DND-41 (cell line): ENCODE results near the gene PRDM15.

ENCODE experiments used
- ATAC-seq: fragments of 200-7000 bp; cut with Tn5 transposase; 3 replicates; pipeline ENCODE4 v1.9.1; 2021; ENCODE audit warnings: low read depth; ENCODE audit not compliant: insufficient read depth
- DNase-seq: peaks from one replicate; pipeline ENCODE4 v3.0.0-alpha.2; 2020
- H2AFZ ChIP-seq: 2 replicates; pipeline ENCODE4 v1.6.0; 2012; ENCODE audit warnings: low read depth, low read length
- H3K27ac ChIP-seq: 2 replicates; pipeline ENCODE4 v1.5.1; 2012; ENCODE audit warnings: low read length, inconsistent platforms
- H3K27me3 ChIP-seq: fragments of 200-600 bp; sonication (generic); 2 replicates; pipeline ENCODE4 v1.6.0; 2012; ENCODE audit warnings: low read length, mild to moderate bottlenecking, inconsistent platforms; ENCODE audit not compliant: insufficient read depth, poor library complexity
- H3K36me3 ChIP-seq: 2 replicates; pipeline ENCODE4 v1.5.1; 2012; ENCODE audit warnings: low read length, inconsistent platforms; ENCODE audit not compliant: insufficient read depth
- H3K4me1 ChIP-seq: 2 replicates; pipeline ENCODE4 v1.5.1; 2012; ENCODE audit warnings: mild to moderate bottlenecking, low read length; ENCODE audit not compliant: insufficient read depth
- H3K4me2 ChIP-seq: 2 replicates; pipeline ENCODE4 v1.6.0; 2012; ENCODE audit warnings: mild to moderate bottlenecking, moderate library complexity, low read length, inconsistent platforms; ENCODE audit not compliant: insufficient read depth
- H3K4me3 ChIP-seq, 2 experiments: fragments of 200-600 bp in 1 of 2; shearing (Covaris generic) in 1 of 2; 2 replicates each; pipeline ENCODE4 v1.5.1; 2012 to 2016; ENCODE audit warnings: inconsistent platforms in 2 of 2, low read length in 2 of 2, mild to moderate bottlenecking in 2 of 2, low read depth in 1 of 2, moderate library complexity in 1 of 2
- H3K79me2 ChIP-seq: 2 replicates; pipeline ENCODE4 v1.6.0; 2012; ENCODE audit warnings: low read length, inconsistent platforms; ENCODE audit not compliant: insufficient read depth
- H3K9ac ChIP-seq: 2 replicates; pipeline ENCODE4 v1.6.0; 2012; ENCODE audit warnings: low read depth, mild to moderate bottlenecking, inconsistent platforms, low read length, moderate library complexity
- H3K9me3 ChIP-seq: 2 replicates; pipeline ENCODE4 v1.5.1; 2012; ENCODE audit warnings: low read length, moderate library complexity, mild to moderate bottlenecking, inconsistent platforms; ENCODE audit not compliant: insufficient read depth, severe bottlenecking
- H4K20me1 ChIP-seq: 2 replicates; pipeline ENCODE4 v1.6.0; 2012; ENCODE audit warnings: low read length; ENCODE audit not compliant: insufficient read depth
- EZH2 ChIP-seq: IDR thresholded peaks from 3 replicates; pipeline ENCODE4 v1.6.1; 2012; ENCODE audit warnings: borderline replicate concordance, low read depth, mild to moderate bottlenecking, moderate library complexity, low read length, inconsistent platforms; ENCODE audit not compliant: severe bottlenecking
- TF ChIP-seq, protein P1 (sequence below): IDR thresholded peaks from 2 replicates; pipeline ENCODE4 v1.5.1; 2012; ENCODE audit warnings: borderline replicate concordance, low read length, moderate library complexity, mild to moderate bottlenecking; ENCODE audit not compliant: poor library complexity, severe bottlenecking; ENCODE audit errors: extremely low read depth

PRDM15 gene

DNA sequence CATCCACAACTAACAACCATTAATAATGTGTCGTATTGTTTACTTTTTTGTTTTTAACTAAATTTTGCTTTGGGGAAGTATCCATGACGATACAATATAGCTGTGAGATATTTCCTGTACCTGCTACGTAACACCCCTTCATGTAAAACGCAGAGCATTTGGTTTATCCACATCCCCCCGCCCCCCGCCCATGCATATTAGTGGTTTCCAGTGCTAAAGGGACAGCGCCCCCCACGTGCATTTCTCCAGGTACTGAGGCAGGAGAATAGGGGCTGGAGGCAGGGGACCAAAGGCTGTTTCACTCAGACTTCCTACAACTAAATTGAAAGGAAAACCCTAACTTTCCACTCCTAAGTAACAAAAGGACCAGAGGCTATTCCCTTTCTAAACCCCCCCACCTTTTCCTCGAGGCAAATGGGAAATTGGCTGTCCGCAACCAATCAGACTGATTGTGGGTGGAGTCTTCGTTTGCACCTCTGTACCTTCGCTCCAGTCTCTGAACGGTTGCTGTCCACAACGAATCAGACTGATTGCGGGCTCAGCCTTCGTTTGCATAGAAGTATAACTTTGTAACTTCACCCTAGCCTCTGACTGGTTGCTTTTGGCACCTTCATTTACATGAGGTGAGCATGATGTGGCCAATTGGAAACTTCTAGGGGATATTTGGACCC is 100.1 kb downstream of the PRDM15 start:
- Histone ChIP-seq H3K36me3 (no peaks in the 10 kb centered on the region), H3K9me3 (no peaks in the 10 kb centered on the region), H4K20me1 (no peaks in the 10 kb centered on the region), H3K4me1 (peaks cover 97% of the 10 kb centered on the region), H3K79me2 (no peaks in the 10 kb centered on the region), H2AFZ (no peak overlapping the region), H3K9ac (no peak overlapping the region), H3K4me3 (no peak overlapping the region), H3K27ac (peak overlapping the region; percentile 67), H3K27me3 (no peaks in the 10 kb centered on the region), H3K4me2 (no peak overlapping the region)
- no peak for TF ChIP-seq EZH2
- TF ChIP-seq, protein P1, sequence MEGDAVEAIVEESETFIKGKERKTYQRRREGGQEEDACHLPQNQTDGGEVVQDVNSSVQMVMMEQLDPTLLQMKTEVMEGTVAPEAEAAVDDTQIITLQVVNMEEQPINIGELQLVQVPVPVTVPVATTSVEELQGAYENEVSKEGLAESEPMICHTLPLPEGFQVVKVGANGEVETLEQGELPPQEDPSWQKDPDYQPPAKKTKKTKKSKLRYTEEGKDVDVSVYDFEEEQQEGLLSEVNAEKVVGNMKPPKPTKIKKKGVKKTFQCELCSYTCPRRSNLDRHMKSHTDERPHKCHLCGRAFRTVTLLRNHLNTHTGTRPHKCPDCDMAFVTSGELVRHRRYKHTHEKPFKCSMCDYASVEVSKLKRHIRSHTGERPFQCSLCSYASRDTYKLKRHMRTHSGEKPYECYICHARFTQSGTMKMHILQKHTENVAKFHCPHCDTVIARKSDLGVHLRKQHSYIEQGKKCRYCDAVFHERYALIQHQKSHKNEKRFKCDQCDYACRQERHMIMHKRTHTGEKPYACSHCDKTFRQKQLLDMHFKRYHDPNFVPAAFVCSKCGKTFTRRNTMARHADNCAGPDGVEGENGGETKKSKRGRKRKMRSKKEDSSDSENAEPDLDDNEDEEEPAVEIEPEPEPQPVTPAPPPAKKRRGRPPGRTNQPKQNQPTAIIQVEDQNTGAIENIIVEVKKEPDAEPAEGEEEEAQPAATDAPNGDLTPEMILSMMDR = peak; percentile 5
- ATAC-seq = no peak
- no peak for DNase-seq

DNA sequence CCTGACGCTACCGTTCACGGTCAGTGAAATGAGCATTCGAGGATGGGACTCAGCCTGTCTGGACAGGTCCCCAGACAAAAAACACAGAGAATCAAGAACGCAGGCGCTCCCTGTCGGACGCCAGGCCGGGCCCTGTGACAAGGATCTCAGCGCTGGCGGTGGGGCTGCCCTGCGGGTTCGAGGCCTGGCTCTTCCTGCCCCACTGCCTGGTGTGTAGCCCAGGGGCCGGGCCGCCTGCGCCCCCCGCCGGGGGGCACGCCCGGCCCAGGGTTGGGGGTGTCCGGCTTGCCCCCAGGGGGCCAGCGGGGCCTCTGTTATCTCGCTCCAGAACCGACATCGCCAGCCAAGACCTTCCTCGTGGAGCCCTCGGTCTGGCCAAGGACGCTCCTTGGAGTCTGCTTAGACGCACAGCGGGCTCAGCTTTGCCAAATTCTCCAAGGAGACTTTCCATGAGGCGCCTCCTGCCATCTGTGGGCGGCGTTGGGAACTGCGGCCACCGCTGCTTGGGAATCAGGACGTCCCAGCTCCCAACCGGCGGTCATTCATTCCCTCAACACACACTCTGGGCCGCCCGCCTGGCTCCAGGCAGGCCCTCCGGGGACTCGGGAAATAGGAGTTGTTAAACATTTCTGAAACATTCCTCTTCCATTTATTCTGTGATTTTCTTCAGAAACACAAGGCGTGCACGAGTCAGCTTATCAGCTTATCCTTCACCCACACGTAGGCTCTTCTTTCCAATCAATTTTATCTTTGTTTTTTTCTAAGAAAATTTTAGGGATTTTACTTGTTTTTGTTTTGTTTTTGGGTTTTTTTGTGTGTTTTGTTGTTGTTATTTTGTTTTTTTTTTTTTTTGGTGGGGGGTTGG is 101.0 kb downstream of the PRDM15 start:
- Histone ChIP-seq H3K9ac (peak overlapping the region; percentile 31), H3K27ac (peak overlapping the region; percentile 80), H2AFZ (no peak overlapping the region), H3K36me3 (no peaks in the 10 kb centered on the region), H3K9me3 (no peaks in the 10 kb centered on the region), H3K4me2 (no peak overlapping the region), H3K27me3 (no peaks in the 10 kb centered on the region), H3K79me2 (no peaks in the 10 kb centered on the region), H3K4me3 (no peak overlapping the region), H4K20me1 (no peaks in the 10 kb centered on the region), H3K4me1 (peaks cover 97% of the 10 kb centered on the region)
- ATAC-seq (no peak), DNase-seq (peak; percentile 61)
- TF ChIP-seq EZH2 = no peak
- TF ChIP-seq, protein P1 = peak; percentile 80

DNA sequence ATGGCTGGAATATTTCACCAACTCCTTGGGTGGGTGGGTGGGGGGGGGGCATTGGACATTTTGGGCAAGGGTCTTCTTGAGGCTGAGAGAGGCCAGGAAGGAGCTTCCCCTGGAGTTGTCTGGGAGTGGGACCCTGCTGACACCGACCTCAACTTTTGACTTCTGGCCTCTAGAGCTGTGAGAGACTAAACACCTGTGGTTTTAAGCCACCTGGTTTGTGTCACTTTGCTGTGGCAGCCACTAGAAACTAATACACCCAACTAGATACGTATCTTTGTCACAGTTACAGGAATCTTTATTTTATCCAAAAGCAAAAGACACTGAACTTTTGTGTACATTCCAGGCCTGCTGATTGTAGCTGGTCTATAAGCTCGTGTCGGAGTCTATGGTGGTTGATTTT is 102.4 kb downstream of the PRDM15 start:
- Histone ChIP-seq H3K79me2 (0 out of 2 replicates have a peak, but pooled peaks cover 3% of the 10 kb centered on the region), H3K27ac (peak overlapping the region; percentile 80), H4K20me1 (no peaks in the 10 kb centered on the region), H3K27me3 (no peaks in the 10 kb centered on the region), H3K4me1 (peaks cover 99% of the 10 kb centered on the region), H3K4me2 (no peak overlapping the region), H3K9me3 (no peaks in the 10 kb centered on the region), H3K36me3 (no peaks in the 10 kb centered on the region), H2AFZ (no peak overlapping the region), H3K4me3 (no peak overlapping the region), H3K9ac (peak overlapping the region; percentile 31)
- DNase-seq (no peak), ATAC-seq (peak; percentile 18; the same call in 1 of the 3 replicates)
- TF ChIP-seq EZH2 = no peak
- TF ChIP-seq, protein P1 = no peak
